Skeletal muscle satellite cell (primary cell): ENCODE results near the gene PAF1.

Experiments
- H3K27me3 ChIP-seq: 2 replicates; pipeline ENCODE4 v1.7.0; 2013; ENCODE audit warnings: low read length; ENCODE audit not compliant: control insufficient read depth, insufficient read depth
- H3K36me3 ChIP-seq: 2 replicates; pipeline ENCODE4 v1.7.0; 2013; ENCODE audit warnings: mild to moderate bottlenecking, control low read depth, low read length; ENCODE audit not compliant: insufficient read depth
- H3K4me1 ChIP-seq: 2 replicates; pipeline ENCODE4 v1.7.0; 2013; ENCODE audit warnings: low read length; ENCODE audit not compliant: control insufficient read depth, insufficient read depth
- H3K4me2 ChIP-seq: 2 replicates; pipeline ENCODE4 v1.7.0; 2013; ENCODE audit warnings: mild to moderate bottlenecking, low read length
- H3K4me3 ChIP-seq: 2 replicates; pipeline ENCODE4 v1.7.0; 2013; ENCODE audit warnings: low read length
- H3K9ac ChIP-seq: 2 replicates; pipeline ENCODE4 v1.7.0; 2013; ENCODE audit warnings: mild to moderate bottlenecking, low read depth, low read length, moderate library complexity
- H3K9me3 ChIP-seq: replicated peaks from 2 replicates; pipeline ENCODE4 v1.7.0; 2013; ENCODE audit warnings: mild to moderate bottlenecking, control low read depth, low read length

Gene PAF1

DNA sequence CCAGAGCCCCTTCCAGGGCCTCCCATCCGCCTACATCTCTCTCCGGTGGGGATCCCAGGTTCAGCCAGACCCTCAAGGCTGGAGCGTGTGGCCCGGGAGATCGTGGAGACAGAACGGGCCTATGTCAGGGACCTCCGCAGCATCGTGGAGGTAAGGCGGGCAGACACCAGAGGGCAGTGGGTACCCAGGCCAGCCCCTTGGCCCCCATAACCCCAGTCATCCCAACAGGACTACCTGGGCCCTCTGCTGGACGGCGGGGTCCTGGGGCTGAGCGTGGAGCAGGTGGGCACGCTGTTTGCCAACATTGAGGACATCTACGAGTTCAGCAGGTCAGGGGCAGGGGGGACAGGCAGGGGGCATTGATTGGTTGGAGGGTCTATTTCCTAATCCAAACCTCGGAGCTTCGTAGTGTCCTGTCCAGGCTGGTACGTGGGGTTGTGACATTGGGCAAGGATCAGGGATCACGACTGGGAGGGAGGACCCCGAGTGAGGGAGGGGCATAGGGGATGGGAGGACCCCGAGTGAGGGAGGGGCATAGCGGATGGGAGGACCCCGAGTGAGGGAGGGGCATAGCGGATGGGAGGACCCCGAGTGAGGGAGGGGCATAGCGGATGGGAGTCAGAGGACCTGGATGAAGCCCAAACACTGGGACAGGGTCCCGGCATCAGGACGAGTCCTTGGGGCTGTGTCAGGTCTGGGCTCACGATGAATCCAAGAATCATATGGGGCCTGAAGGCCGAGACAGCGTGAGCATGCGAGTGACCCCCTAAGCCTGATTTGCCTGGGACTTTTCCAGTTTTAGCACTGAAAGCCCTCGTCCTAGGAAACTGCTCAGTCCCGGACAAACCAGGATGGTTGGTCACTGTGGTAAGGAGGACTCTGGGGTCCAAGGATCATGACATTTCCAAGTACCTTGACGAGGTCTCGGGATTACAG is 24.5 kb upstream of the PAF1 start:
- Histone ChIP-seq H3K4me3 (peak overlapping the region; percentile 93), H3K9ac (peak overlapping the region; percentile 98), H3K4me2 (peak overlapping the region; percentile 95), H3K4me1 (peaks cover 25% of the 10 kb centered on the region), H3K9me3 (no peaks in the 10 kb centered on the region), H3K27me3 (no peaks in the 10 kb centered on the region), H3K36me3 (peaks cover 27% of the 10 kb centered on the region)

DNA sequence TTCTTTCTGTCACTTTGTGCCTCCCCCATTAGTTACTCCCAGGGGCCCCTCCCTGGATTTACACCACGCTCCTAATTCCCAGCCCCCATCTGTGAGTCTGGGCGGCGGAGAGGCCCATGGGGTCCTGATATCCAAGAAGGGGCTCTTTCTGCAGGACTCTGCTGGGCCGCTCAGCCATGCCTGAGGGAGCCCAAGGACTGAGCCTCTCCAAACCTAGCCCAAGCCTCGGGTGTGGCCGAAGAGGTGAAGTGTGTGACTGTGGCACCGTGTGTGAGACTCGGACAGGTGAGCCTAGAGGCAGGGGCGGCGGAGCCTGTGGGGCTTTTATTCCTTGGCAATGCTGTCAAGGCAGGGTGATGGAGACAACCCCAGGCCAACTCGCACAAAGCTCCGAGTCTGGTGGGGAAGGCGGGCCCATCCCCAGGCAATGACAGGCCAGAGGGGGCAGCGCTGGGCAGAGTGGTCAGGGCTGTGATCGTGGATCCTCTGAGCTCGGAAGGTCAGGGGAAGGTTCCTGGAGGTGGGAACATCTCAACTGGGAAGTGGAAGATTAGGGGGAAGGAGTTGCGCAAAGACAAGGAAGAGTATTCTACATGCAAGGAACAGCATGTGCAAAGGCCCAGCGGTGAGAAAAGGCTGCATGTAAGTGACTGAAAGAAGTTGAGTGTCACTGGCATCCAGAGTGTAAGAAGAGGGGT is 23.2 kb upstream of the PAF1 start:
- H3K4me3 ChIP-seq: peak overlapping the region; percentile 93
- peaks cover 19% of the 10 kb centered on the region for H3K36me3 ChIP-seq
- no peaks in the 10 kb centered on the region for H3K27me3 ChIP-seq
- peak overlapping the region; percentile 95 for H3K4me2 ChIP-seq
- peaks cover 32% of the 10 kb centered on the region for H3K4me1 ChIP-seq
- no peaks in the 10 kb centered on the region for H3K9me3 ChIP-seq
- peak overlapping the region; percentile 98 for H3K9ac ChIP-seq

DNA sequence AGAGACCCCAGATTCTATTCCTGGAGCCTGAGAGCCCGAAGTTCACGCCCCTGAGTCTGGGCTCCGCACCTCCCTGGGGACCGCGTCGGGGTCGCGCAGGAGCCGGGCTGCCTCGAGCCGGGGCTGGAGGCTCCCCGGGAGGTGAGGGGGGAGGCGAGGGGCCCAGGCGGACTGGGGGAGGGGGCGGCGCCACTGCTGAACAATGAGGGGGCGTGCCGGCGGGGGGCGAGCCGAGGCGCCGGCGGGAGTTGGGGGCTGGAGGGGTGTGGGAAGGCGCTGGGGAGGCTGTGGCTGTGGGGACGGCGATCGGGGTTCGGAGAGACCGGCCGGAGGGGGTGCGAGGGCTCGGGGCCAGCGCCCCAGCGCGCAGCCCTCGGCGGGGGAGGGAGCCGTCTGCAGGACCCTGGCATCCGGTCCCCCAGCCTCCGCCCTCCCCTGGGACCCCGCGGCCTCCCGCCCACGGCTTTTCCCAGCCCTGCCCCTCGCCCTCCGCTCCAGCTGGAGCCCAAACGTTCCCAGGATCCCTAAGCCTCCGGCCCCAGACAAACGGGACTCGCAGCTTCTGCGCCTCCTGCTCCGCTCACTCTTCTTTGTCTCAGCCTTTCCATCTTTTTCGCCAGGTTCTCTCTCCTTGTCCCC is 22.5 kb upstream of the PAF1 start:
- Histone ChIP-seq H3K4me3 (peak overlapping the region; percentile 93), H3K9ac (peak overlapping the region; percentile 98), H3K4me2 (peak overlapping the region; percentile 95), H3K27me3 (no peaks in the 10 kb centered on the region), H3K36me3 (peaks cover 19% of the 10 kb centered on the region), H3K9me3 (no peaks in the 10 kb centered on the region), H3K4me1 (peaks cover 32% of the 10 kb centered on the region)

DNA sequence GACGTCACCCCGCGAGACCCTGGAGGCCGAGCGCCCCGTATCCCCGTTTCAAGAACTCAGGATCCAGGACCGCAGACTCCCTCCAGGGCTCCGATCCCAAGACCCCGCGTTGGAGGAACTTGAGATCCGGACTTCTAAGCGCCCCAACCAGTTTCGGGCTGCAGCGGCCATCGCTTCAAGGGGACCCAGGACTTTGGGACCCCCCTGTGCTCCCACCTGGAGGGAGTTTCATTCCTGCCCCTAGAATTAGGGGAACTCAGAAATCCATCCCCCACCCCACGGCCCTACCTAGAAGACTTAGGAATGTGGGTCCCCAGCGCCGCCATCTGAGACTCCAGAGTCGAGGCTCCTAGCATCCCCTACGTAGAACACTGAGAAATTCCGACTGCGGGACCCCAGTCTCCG is 22.0 kb upstream of the PAF1 start:
- peak overlapping the region; percentile 98 for H3K9ac ChIP-seq
- peak overlapping the region; percentile 95 for H3K4me2 ChIP-seq
- peaks cover 32% of the 10 kb centered on the region for H3K4me1 ChIP-seq
- H3K9me3 ChIP-seq: no peaks in the 10 kb centered on the region
- H3K36me3 ChIP-seq: peaks cover 21% of the 10 kb centered on the region
- H3K4me3 ChIP-seq: peak overlapping the region; percentile 93
- H3K27me3 ChIP-seq: no peaks in the 10 kb centered on the region

DNA sequence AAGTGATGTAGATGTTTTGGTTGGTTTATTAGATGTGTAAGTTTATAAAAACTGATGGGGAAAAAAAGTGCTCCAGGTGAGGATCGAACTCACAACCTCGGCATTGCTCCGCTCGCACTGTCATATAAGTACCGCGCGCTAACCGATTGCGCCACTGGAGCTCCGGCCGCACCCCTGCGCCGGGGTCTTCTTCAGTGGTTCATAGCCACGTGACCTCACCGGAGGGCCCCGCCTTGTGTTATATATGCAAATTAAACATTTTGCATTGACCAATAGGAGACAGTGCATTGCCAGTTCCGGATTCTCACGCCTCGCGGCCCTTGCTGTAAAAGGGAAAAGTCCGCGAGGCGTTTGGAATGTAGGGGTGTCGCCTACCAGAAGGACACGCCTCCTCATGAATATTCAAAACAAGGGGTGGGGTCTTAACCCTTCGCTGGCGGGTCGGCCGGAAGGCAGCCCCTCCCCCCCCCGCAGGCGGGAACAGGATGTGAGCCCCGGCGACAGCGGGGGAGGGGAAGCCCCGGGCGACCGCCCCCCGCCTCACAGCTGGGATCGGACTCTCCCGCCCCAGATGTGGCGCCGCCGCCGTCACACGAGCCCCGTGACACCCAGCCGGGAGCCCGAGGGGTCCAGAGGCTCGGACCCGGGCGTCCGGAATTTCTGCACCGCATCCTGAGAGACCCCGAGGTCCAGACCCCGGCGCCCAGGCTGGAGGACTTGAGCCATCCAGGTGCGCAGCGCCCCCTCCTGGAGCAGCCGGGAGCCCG is 21.4 kb upstream of the PAF1 start, which contains the start of gene PLEKHG2:
Gene PLEKHG2 (plus strand): TSS at position 570 of the 767 bp plus-strand sequence. CDS start 1,418 bp downstream, outside the sequence.
- Histone ChIP-seq H3K4me3 (peak within 1 kb of the TSS; percentile 93), H3K4me1 (peaks cover 32% of the 10 kb centered on the region), H3K27me3 (no peaks in the 10 kb centered on the region), H3K9me3 (no peaks in the 10 kb centered on the region), H3K4me2 (peak within 1 kb of the TSS; percentile 95), H3K36me3 (peaks cover 22% of the 10 kb centered on the region), H3K9ac (peak within 1 kb of the TSS; percentile 98)

DNA sequence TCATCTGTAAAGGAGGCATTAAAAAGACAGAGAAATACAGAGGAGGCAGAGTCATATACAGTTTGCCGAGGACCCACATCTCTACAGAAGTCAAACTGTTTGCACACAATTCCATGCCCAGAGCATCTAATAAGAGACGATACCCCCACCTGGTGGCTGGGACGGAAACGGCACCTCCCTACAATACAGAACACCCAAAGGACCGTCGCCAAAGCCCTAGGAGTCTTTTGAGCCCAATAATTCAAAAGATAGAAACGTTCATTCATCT is 20.9 kb upstream of the PAF1 start:
- Histone ChIP-seq H3K9me3 (no peaks in the 10 kb centered on the region), H3K36me3 (peaks cover 21% of the 10 kb centered on the region), H3K4me2 (peak overlapping the region; percentile 86), H3K4me1 (peaks cover 32% of the 10 kb centered on the region), H3K27me3 (no peaks in the 10 kb centered on the region), H3K9ac (peak overlapping the region; percentile 91), H3K4me3 (peak overlapping the region; percentile 80)

DNA sequence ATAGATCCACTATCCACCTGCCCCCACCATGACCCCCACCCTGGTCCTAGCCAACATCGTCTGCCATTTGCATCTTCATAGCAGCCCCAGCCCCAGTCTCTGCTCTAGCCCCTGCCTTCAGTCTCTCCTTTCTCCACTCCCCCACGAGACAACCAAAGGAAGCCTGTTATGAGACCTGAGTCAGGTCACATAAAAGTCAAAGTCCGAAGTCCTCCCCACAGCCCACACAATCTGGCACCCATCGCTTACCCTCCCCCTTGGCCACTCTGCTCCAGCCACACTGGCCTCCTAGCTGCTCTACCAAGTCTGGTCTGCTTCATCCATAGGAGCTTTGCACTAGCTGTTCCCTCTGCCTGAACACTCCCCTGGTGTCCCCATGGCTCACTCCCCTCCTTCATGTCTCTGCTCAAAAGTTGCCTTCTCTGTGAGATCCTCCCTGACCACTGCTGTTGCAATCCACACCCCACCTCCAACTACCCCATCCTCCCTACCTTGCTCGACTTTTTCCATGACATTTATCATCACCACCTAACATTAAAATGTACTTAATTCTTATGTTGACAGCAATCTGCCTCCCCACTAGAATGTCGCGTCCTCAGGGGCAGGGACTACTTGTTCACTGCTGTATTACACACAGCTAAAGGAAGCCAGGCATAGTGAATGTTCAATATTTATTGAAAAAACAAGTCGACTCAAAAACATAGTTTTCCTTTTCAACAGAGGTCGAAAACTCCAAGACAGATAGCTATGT is 20.4 kb upstream of the PAF1 start:
- no peaks in the 10 kb centered on the region for H3K27me3 ChIP-seq
- H3K4me1 ChIP-seq: peaks cover 33% of the 10 kb centered on the region
- H3K4me3 ChIP-seq: peak overlapping the region; percentile 80
- peak overlapping the region; percentile 86 for H3K4me2 ChIP-seq
- H3K36me3 ChIP-seq: peaks cover 19% of the 10 kb centered on the region
- H3K9me3 ChIP-seq: no peaks in the 10 kb centered on the region
- peak overlapping the region; percentile 91 for H3K9ac ChIP-seq

DNA sequence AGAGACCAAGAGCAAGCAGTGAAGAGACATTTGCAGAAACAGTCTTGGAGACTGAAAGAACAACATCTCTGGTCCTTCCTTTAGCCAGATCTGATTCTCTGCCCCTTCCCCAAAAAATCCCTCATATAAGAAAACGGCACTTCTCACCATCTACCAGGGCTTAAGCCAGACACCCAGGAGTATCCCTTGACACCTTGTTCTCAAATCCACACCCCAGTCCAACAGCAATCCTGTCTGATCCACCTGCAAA is 19.9 kb upstream of the PAF1 start:
- H3K4me1 ChIP-seq: peaks cover 38% of the 10 kb centered on the region
- H3K27me3 ChIP-seq: no peaks in the 10 kb centered on the region
- peak overlapping the region; percentile 91 for H3K9ac ChIP-seq
- peak overlapping the region; percentile 80 for H3K4me3 ChIP-seq
- H3K4me2 ChIP-seq: peak overlapping the region; percentile 86
- no peaks in the 10 kb centered on the region for H3K9me3 ChIP-seq
- H3K36me3 ChIP-seq: peaks cover 17% of the 10 kb centered on the region

DNA sequence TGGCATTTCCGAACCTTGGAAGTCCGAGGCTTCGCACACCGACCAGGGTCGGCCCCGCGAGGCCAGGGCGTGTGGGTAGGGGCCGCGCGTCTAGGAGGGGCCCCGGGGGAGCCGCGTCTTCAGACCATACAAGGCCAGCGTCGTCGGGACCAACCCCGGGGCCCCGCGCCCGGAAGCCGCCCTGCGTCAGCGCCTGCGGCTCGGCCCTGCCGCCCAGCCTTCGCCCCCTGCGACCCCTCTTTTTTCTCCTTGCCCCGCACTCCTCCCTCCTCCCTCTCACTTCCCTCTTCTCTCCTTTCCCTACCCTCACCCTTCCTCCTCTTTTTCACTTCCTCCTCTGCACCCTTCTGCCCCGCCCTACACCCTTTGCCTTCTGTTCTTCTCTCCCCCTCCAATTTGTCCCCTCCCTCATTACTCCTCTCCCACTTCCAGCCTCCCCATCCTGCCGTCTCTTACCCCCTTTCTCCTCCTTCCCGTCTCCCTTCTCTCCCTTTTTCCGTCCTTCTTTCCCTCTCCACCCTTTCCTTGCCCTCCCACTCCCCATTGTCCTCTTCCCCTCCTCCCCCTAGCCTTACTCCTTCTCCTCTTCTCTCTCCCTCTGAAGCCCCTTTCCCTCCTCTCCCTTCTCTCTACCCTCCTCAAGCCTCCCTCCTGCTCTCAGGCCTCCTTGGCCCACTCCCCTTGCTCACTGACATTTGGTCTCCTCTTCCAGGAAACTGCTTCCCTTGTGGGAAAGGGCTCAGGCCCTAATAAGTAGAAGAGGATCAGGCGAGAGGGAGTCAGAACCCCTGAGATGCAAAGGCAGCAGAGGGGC is 19.3 kb upstream of the PAF1 start:
- Histone ChIP-seq H3K36me3 (peaks cover 15% of the 10 kb centered on the region), H3K27me3 (no peaks in the 10 kb centered on the region), H3K9me3 (no peaks in the 10 kb centered on the region), H3K4me2 (peak overlapping the region; percentile 86), H3K4me1 (peaks cover 37% of the 10 kb centered on the region), H3K4me3 (peak overlapping the region; percentile 80), H3K9ac (peak overlapping the region; percentile 91)
